Mesothelial cell of epicardium (in vitro differentiated cells): ENCODE data around the gene AFAP1. TPM values are rescaled to one million over a fixed set of nuclear protein-coding genes. Genes with fewer than 3 reads are reported as not detected.
A peak's percentile ranks its signal among the peaks of the same experiment; 100 is the strongest.

Experiments used
- DNase-seq, 2 experiments: peaks; one replicate each; pipeline ENCODE4 v3.0.0; 2021; ENCODE audit warnings: low spot score in 2 of 2; ENCODE audit not compliant: unreplicated experiment in 2 of 2
- H3K27ac Mint-ChIP-seq: 2 replicates; pipeline ENCODE4 v1.8.0; 2021; ENCODE audit warnings: mixed read lengths
- H3K27me3 Mint-ChIP-seq: 2 replicates; pipeline ENCODE4 v1.8.0; 2021; ENCODE audit warnings: low read depth, mixed read lengths
- H3K36me3 Mint-ChIP-seq: 2 replicates; pipeline ENCODE4 v1.8.0; 2021; ENCODE audit warnings: mixed read lengths
- H3K4me1 Mint-ChIP-seq: 2 replicates; pipeline ENCODE4 v1.8.0; 2021; ENCODE audit warnings: mixed read lengths
- H3K4me3 Mint-ChIP-seq: 2 replicates; pipeline ENCODE4 v1.8.0; 2021; ENCODE audit warnings: mild to moderate bottlenecking, moderate library complexity, mixed read lengths
- H3K9me3 Mint-ChIP-seq: 2 replicates; pipeline ENCODE4 v1.8.0; 2021; ENCODE audit warnings: mixed read lengths
- CTCF ChIP-seq: fragments of 200-600 bp; sonication (generic); IDR thresholded peaks from one replicate; pipeline ENCODE4 v1.5.0; 2021; ENCODE audit warnings: antibody characterized with exemption; ENCODE audit not compliant: unreplicated experiment
- total RNA-seq: library from RNA; stranded (reverse); gene quantifications from 3 replicates; pipeline ENCODE4 v1.2.1, GENCODE V29; 2021

The AFAP1 gene
- total RNA-seq, 1 donor from 2014 or later: 82.4 TPM

- H3K4me3 Mint-ChIP-seq: no peak overlapping the region
- no peak for DNase-seq
- H3K36me3 Mint-ChIP-seq: peaks cover 10% of the 10 kb centered on the region
- H3K27me3 Mint-ChIP-seq: no peaks in the 10 kb centered on the region
- H3K9me3 Mint-ChIP-seq: no peaks in the 10 kb centered on the region
- H3K4me1 Mint-ChIP-seq: peaks cover 13% of the 10 kb centered on the region
- no peak overlapping the region for H3K27ac Mint-ChIP-seq
- TF ChIP-seq CTCF: no peak
These were observed 184.9 kb downstream of the AFAP1 start for GRCh38 chr4:7754565-7755262.

GRCh38 chr4:7753931-7754465 lies 185.7 kb downstream of the AFAP1 start:
- peaks cover 18% of the 10 kb centered on the region for H3K4me1 Mint-ChIP-seq
- no peak for TF ChIP-seq CTCF
- no peak for DNase-seq
- H3K9me3 Mint-ChIP-seq: no peaks in the 10 kb centered on the region
- H3K27me3 Mint-ChIP-seq: no peaks in the 10 kb centered on the region
- peaks cover 6% of the 10 kb centered on the region for H3K36me3 Mint-ChIP-seq
- peak overlapping the region; percentile 17 for H3K4me3 Mint-ChIP-seq
- H3K27ac Mint-ChIP-seq: no peak overlapping the region

- Mint-ChIP-seq H3K9me3 (no peaks in the 10 kb centered on the region), H3K4me1 (peaks cover 20% of the 10 kb centered on the region), H3K4me3 (no peak overlapping the region), H3K36me3 (peaks cover 2% of the 10 kb centered on the region), H3K27ac (no peak overlapping the region), H3K27me3 (no peaks in the 10 kb centered on the region)
- TF ChIP-seq CTCF: no peak
- no peak for DNase-seq
These were observed 186.4 kb downstream of the AFAP1 start for GRCh38 chr4:7753271-7753670.

- peaks cover 2% of the 10 kb centered on the region for H3K36me3 Mint-ChIP-seq
- H3K4me1 Mint-ChIP-seq: peaks cover 14% of the 10 kb centered on the region
- H3K27me3 Mint-ChIP-seq: no peaks in the 10 kb centered on the region
- no peak overlapping the region for H3K27ac Mint-ChIP-seq
- TF ChIP-seq CTCF: no peak
- DNase-seq: no peak
- no peaks in the 10 kb centered on the region for H3K9me3 Mint-ChIP-seq
- H3K4me3 Mint-ChIP-seq: no peak overlapping the region
These were observed 187.0 kb downstream of the AFAP1 start for GRCh38 chr4:7752649-7753048.

- H3K27me3 Mint-ChIP-seq: no peaks in the 10 kb centered on the region
- H3K9me3 Mint-ChIP-seq: no peaks in the 10 kb centered on the region
- DNase-seq: no peak
- H3K27ac Mint-ChIP-seq: no peak overlapping the region
- H3K36me3 Mint-ChIP-seq: peaks cover 2% of the 10 kb centered on the region
- H3K4me1 Mint-ChIP-seq: peaks cover 11% of the 10 kb centered on the region
- H3K4me3 Mint-ChIP-seq: no peak overlapping the region
- TF ChIP-seq CTCF: no peak
These were observed 188.7 kb downstream of the AFAP1 start for GRCh38 chr4:7750972-7751371.
